Measurements from ENCODE around the gene WWC2. TPM values are rescaled to one million over a fixed set of nuclear protein-coding genes. Genes with fewer than 3 reads are reported as not detected.
"Not testable (repeated sequence)": the region's sequence is repeated elsewhere in the genome, so short reads cannot be mapped to it uniquely, and the experiment has no call there.

WWC2 gene
- total RNA-seq, 1 experiment from 2014 or later = 80.3 TPM

DNA sequence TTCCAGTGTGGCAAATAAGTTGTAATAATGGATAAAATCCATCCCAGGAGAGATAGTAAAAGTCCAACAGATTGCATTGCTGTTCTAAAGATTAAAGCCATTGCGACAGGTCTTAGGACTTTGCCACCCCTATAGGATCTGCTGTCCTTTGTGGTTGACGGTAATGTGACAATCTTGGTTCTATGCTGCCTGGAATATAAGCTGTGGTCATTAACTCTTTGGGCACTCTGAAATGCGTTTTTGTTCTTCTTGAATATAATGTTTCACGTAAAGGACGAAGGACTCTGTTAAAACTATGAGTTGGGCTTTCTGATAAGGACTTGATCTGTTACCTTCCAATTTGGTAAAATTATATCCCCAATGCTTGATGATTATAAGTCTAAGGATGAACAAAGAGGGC is 223.3 kb downstream of the WWC2 start, which contains the start of gene CLDN24:
Gene CLDN24 (minus strand): TSS at position 101 of the 400 bp plus-strand sequence. CDS start 0 bp downstream, at position 101.
- no peak for ATAC-seq
- BruUV-seq (replicated peaks) = TSS peak; percentile 15
- no peaks in the 10 kb centered on the region for H3K27me3 ChIP-seq (ENCODE audit: control insufficient read depth, insufficient read depth, low read length)
- intact Hi-C loops (cut with micrococcal nuclease; ENCODE audit: unreplicated experiment) (no loop called here), in situ Hi-C loops (cut with HindIII; ENCODE audit: low pct_unique_long_range_greater_than_20kb, low sequenced_read_pairs) (no loop called here)
- no peak within 1 kb of the TSS for H3K27ac ChIP-seq (ENCODE audit: low read length)
- POLR2A ChIA-PET = no interaction called here
- CTCF ChIA-PET = no interaction called here
- H3K4me3 ChIP-seq (ENCODE audit: low read depth in 2 of 2, low read length in 2 of 2) = no peak within 1 kb of the TSS
- H3K9me3 ChIP-seq (ENCODE audit: control insufficient read depth, insufficient read depth, low read depth, low read length) = no peaks in the 10 kb centered on the region
- TF ChIP-seq SIN3A (IDR thresholded peaks at IDR 0.05; ENCODE audit: borderline replicate concordance, insufficient read depth, low read depth, low read length) (no peak), POLR2AphosphoS5 (IDR thresholded peaks at IDR 0.05; ENCODE audit: low read depth, low read length) (no peak), TCF7L2 (IDR thresholded peaks at IDR 0.05; ENCODE audit: low read depth, low read length) (no peak)
- H3K4me1 ChIP-seq (ENCODE audit: control insufficient read depth, insufficient read depth, low read length) = no peaks in the 10 kb centered on the region
- H3K36me3 ChIP-seq (ENCODE audit: control insufficient read depth, insufficient read depth, low read length) = no peaks in the 10 kb centered on the region
- DNase-seq (ENCODE audit: low read depth, low spot score) = no peak

DNA sequence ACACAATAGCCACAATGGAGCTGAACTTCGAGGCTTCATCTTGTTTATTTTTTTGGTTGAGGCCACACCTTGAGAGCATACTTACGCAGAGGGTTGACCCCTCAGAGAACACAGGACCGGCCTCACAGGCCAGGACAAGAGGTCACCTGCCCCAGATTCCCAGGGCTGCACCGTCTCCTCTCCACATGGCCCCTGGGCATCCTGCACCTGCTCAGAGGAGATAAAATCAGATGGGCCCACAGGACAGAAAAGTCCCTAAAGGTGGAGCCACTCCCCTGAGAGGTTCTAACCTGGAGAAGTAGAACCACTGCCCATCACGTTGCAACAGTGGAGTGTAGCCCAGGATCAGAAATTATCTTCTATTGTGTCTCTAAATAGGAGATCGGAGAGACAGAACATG is 224.2 kb downstream of the WWC2 start:
- DNase-seq (ENCODE audit: low read depth, low spot score) = no peak
- POLR2A ChIA-PET = no interaction called here
- Histone ChIP-seq H3K4me3 (ENCODE audit: low read depth in 2 of 2, low read length in 2 of 2) (no peak overlapping the region), H3K27ac (ENCODE audit: low read length) (no peak overlapping the region), H3K36me3 (ENCODE audit: control insufficient read depth, insufficient read depth, low read length) (no peaks in the 10 kb centered on the region), H3K9me3 (ENCODE audit: control insufficient read depth, insufficient read depth, low read depth, low read length) (no peaks in the 10 kb centered on the region), H3K27me3 (ENCODE audit: control insufficient read depth, insufficient read depth, low read length) (no peaks in the 10 kb centered on the region), H3K4me1 (ENCODE audit: control insufficient read depth, insufficient read depth, low read length) (no peaks in the 10 kb centered on the region)
- TF ChIP-seq, protein P1, sequence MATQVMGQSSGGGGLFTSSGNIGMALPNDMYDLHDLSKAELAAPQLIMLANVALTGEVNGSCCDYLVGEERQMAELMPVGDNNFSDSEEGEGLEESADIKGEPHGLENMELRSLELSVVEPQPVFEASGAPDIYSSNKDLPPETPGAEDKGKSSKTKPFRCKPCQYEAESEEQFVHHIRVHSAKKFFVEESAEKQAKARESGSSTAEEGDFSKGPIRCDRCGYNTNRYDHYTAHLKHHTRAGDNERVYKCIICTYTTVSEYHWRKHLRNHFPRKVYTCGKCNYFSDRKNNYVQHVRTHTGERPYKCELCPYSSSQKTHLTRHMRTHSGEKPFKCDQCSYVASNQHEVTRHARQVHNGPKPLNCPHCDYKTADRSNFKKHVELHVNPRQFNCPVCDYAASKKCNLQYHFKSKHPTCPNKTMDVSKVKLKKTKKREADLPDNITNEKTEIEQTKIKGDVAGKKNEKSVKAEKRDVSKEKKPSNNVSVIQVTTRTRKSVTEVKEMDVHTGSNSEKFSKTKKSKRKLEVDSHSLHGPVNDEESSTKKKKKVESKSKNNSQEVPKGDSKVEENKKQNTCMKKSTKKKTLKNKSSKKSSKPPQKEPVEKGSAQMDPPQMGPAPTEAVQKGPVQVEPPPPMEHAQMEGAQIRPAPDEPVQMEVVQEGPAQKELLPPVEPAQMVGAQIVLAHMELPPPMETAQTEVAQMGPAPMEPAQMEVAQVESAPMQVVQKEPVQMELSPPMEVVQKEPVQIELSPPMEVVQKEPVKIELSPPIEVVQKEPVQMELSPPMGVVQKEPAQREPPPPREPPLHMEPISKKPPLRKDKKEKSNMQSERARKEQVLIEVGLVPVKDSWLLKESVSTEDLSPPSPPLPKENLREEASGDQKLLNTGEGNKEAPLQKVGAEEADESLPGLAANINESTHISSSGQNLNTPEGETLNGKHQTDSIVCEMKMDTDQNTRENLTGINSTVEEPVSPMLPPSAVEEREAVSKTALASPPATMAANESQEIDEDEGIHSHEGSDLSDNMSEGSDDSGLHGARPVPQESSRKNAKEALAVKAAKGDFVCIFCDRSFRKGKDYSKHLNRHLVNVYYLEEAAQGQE (IDR thresholded peaks at IDR 0.05; ENCODE audit: insufficient read depth in 1 of 2, low read depth in 2 of 2, low read length in 1 of 2) = no peak
- TF ChIP-seq SIN3A (IDR thresholded peaks at IDR 0.05; ENCODE audit: borderline replicate concordance, insufficient read depth, low read depth, low read length) (no peak), TCF7L2 (IDR thresholded peaks at IDR 0.05; ENCODE audit: low read depth, low read length) (no peak), POLR2AphosphoS5 (IDR thresholded peaks at IDR 0.05; ENCODE audit: low read depth, low read length) (no peak)
- TF ChIP-seq, protein P2, sequence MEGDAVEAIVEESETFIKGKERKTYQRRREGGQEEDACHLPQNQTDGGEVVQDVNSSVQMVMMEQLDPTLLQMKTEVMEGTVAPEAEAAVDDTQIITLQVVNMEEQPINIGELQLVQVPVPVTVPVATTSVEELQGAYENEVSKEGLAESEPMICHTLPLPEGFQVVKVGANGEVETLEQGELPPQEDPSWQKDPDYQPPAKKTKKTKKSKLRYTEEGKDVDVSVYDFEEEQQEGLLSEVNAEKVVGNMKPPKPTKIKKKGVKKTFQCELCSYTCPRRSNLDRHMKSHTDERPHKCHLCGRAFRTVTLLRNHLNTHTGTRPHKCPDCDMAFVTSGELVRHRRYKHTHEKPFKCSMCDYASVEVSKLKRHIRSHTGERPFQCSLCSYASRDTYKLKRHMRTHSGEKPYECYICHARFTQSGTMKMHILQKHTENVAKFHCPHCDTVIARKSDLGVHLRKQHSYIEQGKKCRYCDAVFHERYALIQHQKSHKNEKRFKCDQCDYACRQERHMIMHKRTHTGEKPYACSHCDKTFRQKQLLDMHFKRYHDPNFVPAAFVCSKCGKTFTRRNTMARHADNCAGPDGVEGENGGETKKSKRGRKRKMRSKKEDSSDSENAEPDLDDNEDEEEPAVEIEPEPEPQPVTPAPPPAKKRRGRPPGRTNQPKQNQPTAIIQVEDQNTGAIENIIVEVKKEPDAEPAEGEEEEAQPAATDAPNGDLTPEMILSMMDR (IDR thresholded peaks at IDR 0.05) = no peak
- in situ Hi-C loops (cut with HindIII; ENCODE audit: low pct_unique_long_range_greater_than_20kb, low sequenced_read_pairs) (no loop called here), intact Hi-C loops (cut with micrococcal nuclease; ENCODE audit: unreplicated experiment) (no loop called here)
- no peak for ATAC-seq
- CTCF ChIA-PET = no interaction called here
- BruUV-seq (replicated peaks) = no TSS peak

DNA sequence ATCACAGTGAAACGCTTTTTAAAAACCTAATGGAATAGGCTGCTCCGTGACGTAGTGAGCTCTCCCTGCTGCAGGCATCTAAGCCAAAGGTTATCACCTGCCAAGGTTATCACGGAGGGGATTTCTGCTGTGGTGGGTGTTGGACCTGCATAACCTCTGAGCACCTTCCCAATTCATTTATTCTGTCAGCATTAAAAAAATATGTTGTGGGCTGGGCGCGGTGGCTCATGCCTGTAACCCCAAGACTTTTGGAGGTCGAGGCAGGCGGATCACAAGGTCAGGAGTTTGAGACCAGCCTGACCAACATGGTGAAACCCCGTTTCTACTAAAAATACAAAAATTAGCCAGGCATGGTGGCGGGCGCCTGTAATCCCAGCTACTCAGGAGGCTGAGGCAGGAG is 225.0 kb downstream of the WWC2 start:
- intact Hi-C loops (cut with micrococcal nuclease; ENCODE audit: unreplicated experiment); POLR2A ChIA-PET: not testable (repeated sequence)

More for the DNA sequence above, 225.0 kb downstream of the WWC2 start:
- H3K27me3 ChIP-seq (ENCODE audit: control insufficient read depth, insufficient read depth, low read length); H3K4me1 ChIP-seq (ENCODE audit: control insufficient read depth, insufficient read depth, low read length); H3K9me3 ChIP-seq (ENCODE audit: control insufficient read depth, insufficient read depth, low read depth, low read length); H3K4me3 ChIP-seq (ENCODE audit: low read depth in 2 of 2, low read length in 2 of 2); H3K27ac ChIP-seq (ENCODE audit: low read length); in situ Hi-C loops (cut with HindIII; ENCODE audit: low pct_unique_long_range_greater_than_20kb, low sequenced_read_pairs); DNase-seq (ENCODE audit: low read depth, low spot score); H3K36me3 ChIP-seq (ENCODE audit: control insufficient read depth, insufficient read depth, low read length); BruUV-seq (replicated peaks); ATAC-seq; CTCF ChIA-PET: not testable (repeated sequence)
